HG02943 (cell line): ENCODE results near the gene PADI2.

ENCODE experiments used
- ATAC-seq: cut with Tn5 transposase; IDR thresholded peaks from one replicate; pipeline ENCODE4 v1.9.1; 2021; ENCODE audit warnings: mild to moderate bottlenecking, low read depth, moderate library complexity; ENCODE audit not compliant: unreplicated experiment

PADI2 gene

DNA sequence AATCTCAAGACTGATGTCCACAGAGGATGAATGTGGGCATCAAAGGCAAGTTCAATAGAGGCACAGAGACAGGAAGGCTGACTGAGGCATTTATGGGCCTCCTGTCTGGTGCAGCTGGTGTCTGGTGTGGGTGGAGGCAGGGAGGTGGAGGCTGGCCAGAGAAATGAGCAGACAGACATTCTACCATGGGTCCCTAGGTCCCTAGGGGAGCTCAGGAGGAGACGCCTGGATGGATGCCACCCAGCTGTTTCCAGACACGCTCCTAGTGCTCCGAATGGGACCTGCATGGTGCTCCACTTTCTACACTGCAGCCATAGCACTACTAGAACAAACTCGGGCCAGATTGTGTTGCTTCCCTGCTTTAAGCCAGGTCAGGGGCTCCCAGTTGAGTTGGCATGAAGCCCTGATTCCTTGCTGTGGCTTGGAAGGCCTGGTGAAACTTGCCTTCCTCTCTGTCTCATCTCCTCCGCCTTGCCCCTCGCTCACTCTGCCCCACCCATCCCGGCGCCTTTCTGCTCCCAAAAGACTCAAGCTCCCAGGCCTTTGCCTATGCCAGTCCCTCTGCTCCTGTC is 25.3 kb downstream of the PADI2 start:
- ATAC-seq = no peak

GRCh38 chr1:17091252-17091651 is 28.0 kb downstream of the PADI2 start:
- no peak for ATAC-seq

DNA sequence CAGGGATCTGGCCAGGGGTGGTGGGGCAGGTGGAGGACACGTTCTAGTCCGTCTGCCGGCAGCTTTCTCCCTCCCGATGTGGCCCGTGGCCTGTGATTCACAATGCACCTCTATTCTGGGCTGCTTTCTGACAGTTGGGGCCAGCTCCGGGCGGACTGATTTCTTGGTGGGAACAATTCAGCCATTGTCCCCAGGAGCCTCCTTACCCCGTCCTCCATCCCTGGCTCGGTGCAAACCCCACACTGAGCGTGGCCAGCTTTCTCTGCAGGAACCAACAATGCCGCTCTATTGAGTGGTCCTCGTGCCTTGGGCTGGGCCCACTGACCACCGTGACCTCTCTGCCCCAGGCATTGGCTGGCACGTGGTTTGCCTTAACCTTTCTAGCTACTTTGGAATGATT is 29.7 kb downstream of the PADI2 start:
- no peak for ATAC-seq

- no peak for ATAC-seq
Observed at GRCh38 chr1:17086751-17087150, 32.5 kb downstream of the PADI2 start.

DNA sequence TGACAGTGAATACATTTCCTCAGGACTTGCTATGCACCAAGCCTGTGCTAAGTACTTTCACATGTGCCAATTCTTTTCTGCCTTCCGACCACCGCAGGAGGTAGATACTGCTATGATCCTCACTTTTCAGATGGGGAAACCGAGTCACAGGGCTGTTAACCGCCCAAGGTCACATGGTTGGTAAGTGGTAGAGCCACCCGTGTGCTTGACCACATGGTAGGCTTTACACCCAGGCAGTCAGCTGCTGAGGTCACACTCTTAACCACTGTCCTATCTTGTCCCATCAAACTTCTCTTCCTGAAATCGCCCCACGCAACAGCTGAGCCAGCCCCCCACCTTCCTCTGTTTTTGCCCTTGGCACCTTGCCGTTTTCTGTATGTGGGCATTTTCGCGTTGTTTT is 34.5 kb downstream of the PADI2 start:
- no peak for ATAC-seq

- no peak for ATAC-seq
Observed at GRCh38 chr1:17082761-17083160, 36.5 kb downstream of the PADI2 start.

DNA sequence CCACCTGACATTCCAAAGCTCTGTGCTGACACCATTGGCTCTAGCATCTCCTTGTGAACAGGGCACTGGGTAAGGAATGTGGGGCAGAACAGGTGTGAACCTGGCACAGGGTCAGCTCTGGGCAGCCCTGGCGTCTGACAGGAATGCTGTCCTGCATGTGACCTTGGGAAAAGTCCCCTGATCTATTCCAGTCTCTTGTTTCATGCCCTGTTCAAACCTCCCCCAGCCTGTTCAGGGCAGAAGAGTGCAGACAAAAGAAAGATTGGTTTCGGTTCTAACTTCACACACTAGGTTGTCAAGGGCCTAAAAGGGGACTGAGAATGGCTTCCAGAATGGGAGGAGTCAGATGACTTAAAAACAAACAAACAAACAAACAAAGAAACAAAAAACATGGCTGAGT is 37.8 kb downstream of the PADI2 start:
- ATAC-seq = no peak

- ATAC-seq = no peak
Observed at GRCh38 chr1:17080880-17081279, 38.4 kb downstream of the PADI2 start.

DNA sequence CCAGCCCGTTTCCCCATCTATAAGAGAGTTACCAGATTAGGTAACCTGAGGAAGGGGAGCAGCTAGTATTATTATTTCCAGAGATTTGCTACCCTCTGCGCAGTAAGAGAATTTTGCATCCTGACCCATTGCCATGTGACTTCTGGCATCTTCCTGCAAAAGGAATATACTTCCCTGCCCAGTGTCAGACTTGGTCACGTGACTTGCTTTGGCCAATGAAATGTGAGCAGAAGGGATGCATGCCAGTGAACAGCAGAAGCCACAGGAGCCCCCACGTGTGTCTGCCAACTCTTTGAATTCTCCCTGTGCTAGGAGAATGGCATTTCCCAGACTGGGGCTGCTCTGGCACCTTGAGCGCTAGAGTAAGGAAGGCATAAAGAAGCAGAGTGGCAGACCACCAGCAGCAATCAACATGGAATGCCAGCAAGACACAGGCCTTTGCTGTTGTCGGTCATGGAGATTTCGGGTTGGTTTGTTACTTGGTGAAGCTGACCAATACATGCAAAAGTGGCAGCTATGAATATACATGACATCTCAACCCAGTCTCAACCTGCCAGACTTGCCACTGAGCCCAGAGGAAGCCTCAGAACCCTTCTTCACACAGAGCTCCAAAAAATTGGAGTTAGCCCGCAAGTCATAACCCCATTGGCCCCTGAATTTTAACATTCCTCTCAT is 39.0 kb downstream of the PADI2 start:
- no peak for ATAC-seq

GRCh38 chr1:17078991-17079868 is 40.0 kb downstream of the PADI2 start:
- ATAC-seq = no peak

GRCh38 chr1:17075470-17076255 is 43.6 kb downstream of the PADI2 start:
- no peak for ATAC-seq

GRCh38 chr1:17071794-17072193 is 47.5 kb downstream of the PADI2 start:
- no peak for ATAC-seq

DNA sequence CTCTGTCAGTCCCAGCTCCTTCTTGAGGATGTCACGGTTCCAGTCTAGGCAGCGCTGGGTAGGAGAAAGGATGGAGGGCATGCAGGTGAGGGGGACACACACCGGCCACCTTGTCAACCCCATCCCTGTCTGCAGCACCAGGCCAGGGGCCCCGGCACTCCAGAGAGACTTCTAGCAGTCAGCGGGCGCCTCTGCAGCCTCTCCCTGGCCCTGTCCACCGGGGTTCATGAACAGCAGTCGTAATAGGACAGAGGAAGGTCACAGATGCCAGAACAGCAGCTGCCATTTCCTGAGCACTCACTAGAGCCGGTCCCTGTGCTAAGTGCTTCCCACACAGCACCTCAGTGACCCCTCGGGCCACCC is 49.1 kb downstream of the PADI2 start:
- no peak for ATAC-seq

GRCh38 chr1:17069452-17070162 is 49.6 kb downstream of the PADI2 start:
- ATAC-seq = no peak

- no peak for ATAC-seq
Observed at GRCh38 chr1:17068789-17069188, 50.5 kb downstream of the PADI2 start.

DNA sequence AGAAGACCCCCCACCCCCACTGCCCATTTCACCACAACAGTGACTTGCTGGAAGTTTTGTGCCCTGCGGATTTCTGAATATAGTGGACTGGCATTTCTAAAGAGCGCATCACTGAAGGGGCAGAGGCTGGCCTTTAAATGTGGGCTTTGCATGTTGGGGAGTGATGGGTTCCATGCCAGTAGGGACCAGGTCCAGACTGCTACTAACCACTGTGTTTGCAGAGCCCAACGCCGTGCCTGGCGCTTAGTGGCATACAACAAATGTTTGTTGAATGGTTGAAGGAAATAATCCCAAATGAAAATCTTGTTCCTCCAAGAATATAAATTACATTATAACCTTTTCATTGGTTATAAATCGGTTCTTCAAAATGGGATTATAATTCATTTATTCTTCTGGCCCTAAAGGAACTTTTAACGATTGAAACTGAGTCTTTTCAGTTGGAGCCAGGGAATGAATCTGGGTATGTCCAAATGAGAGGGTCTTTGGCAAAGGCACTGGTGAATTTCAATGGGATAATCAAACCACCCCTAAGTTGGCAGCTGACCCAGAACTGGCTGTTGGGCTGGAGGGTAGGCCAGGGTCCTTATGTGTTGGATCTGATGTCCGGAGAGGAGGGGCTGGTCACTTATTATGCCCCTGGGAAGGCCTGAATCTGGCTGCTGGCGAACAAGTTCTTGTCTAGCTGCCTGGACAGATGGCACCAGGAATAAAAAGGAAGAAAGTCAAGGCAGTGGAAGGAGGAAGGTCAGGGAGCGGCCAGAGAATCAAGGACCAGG is 51.6 kb downstream of the PADI2 start:
- no peak for ATAC-seq

GRCh38 chr1:17067069-17067426 is 52.2 kb downstream of the PADI2 start:
- ATAC-seq = no peak

- ATAC-seq = no peak
Observed at GRCh38 chr1:17066361-17067068, 52.7 kb downstream of the PADI2 start.

- ATAC-seq = no peak
Observed at GRCh38 chr1:17065666-17066065, 53.6 kb downstream of the PADI2 start.
